K562 (cell line): ENCODE data around the gene SH3D21. TPM values are rescaled to one million over a fixed set of nuclear protein-coding genes. Genes with fewer than 3 reads are reported as not detected.

ENCODE experiments used
- ATF7 ChIP-seq: fragments of 450-650 bp; IDR thresholded peaks from 2 replicates; pipeline ENCODE4 v1.7.1; 2014; ENCODE audit warnings: mild to moderate bottlenecking, moderate library complexity
- E2F4 ChIP-seq: sonication (generic); formaldehyde crosslinking; IDR thresholded peaks from 2 replicates; pipeline ENCODE4 v1.8.0; 2022; ENCODE audit warnings: mild to moderate bottlenecking, low read depth, missing genetic modification reagents
- FOXA1 ChIP-seq: fragments of 450-650 bp; IDR thresholded peaks from 2 replicates; pipeline ENCODE4 v1.6.1; 2016; ENCODE audit warnings: mild to moderate bottlenecking, borderline replicate concordance
- MAFF ChIP-seq: IDR thresholded peaks from 2 replicates; pipeline ENCODE4 v1.6.1; 2012; ENCODE audit warnings: low read length, improper control_type of control experiment
- MAFK ChIP-seq: IDR thresholded peaks from 2 replicates; pipeline ENCODE4 v1.6.1; 2011; ENCODE audit warnings: low read length, improper control_type of control experiment
- MNT ChIP-seq, 2 experiments: fragments of 450-650 bp; conservative IDR thresholded peaks; 2 replicates each; pipeline ENCODE4 v1.6.1; 2017; ENCODE audit warnings: mild to moderate bottlenecking in 2 of 2, moderate library complexity in 2 of 2
- MYC ChIP-seq, 2 experiments: fragments of 250-450 bp in 1 of 2; sonication (Bioruptor Pico) in 1 of 2; IDR thresholded peaks; 2 replicates each; pipeline versions ENCODE4 v1.5.1 to v1.6.1; 2012 to 2021; ENCODE audit warnings: low read depth in 2 of 2, borderline replicate concordance in 1 of 2, improper control_type of control experiment in 1 of 2, low read length in 1 of 2, mild to moderate bottlenecking in 1 of 2, moderate library complexity in 1 of 2
- RAD21 ChIP-seq, 2 experiments: fragments of 250-450 bp in 1 of 2; fragments of 450-650 bp in 1 of 2; sonication (Bioruptor Pico) in 1 of 2; formaldehyde crosslinking in 1 of 2; IDR thresholded peaks in 1 of 2; conservative IDR thresholded peaks in 1 of 2; 2 replicates each; pipeline versions ENCODE4 v1.4.0 to v1.8.0; 2020 to 2022; ENCODE audit warnings: mild to moderate bottlenecking in 2 of 2, moderate library complexity in 1 of 2
- ZBTB49 ChIP-seq: sonication (generic); formaldehyde crosslinking; IDR thresholded peaks from 2 replicates; pipeline ENCODE4 v1.8.0; 2022; ENCODE audit warnings: missing genetic modification reagents, mild to moderate bottlenecking, borderline replicate concordance
- ZKSCAN3 ChIP-seq: fragments of 250-450 bp; sonication (Bioruptor Pico); IDR thresholded peaks from 2 replicates; pipeline ENCODE4 v1.4.0; 2020
- ZNF408 ChIP-seq: fragments of 250-450 bp; sonication (Bioruptor Pico); IDR thresholded peaks from 2 replicates; pipeline ENCODE4 v1.4.0; 2020; ENCODE audit warnings: low read depth, mild to moderate bottlenecking, moderate library complexity
- ZNF436 ChIP-seq: fragments of 250-450, 450-650 bp; sonication (Bioruptor Pico); formaldehyde crosslinking; IDR thresholded peaks from 2 replicates; pipeline ENCODE4 v1.7.0; 2020; ENCODE audit warnings: mild to moderate bottlenecking
- polyA plus RNA-seq, 8 experiments: library from polyadenylated mRNA; depleted of rRNA in 4 of 8; stranded (reverse) in 5 of 8; unstranded in 3 of 8; fragments of >200 nt; fragmentation: Nextera tagmentation in 2 of 8; fragmentation: Illumina TruSeq in 1 of 8; extraction: Ambion mirVana in 2 of 8; extraction: Trizol in 1 of 8; gene quantifications; 2 replicates each; pipeline versions ENCODE4 v1.2.1 to v1.2.3, GENCODE V29; 2011 to 2014; ENCODE audit warnings: inconsistent platforms in 1 of 8, missing spikeins in 1 of 8
- total RNA-seq, 7 experiments: library from RNA; depleted of rRNA in 6 of 7; stranded (reverse); fragments of >200 nt in 6 of 7; fragmentation: Illumina TruSeq in 2 of 7; extraction: Trizol in 2 of 7; gene quantifications; 2 replicates each; pipeline versions ENCODE4 v1.2.1 to v1.2.3, GENCODE V29; 2011 to 2021; ENCODE audit warnings: low replicate concordance in 1 of 7
- TF ChIP-seq, protein P1 (sequence below): sonication (generic); formaldehyde crosslinking; IDR thresholded peaks from 2 replicates; pipeline ENCODE4 v1.8.1; 2023; ENCODE audit warnings: mild to moderate bottlenecking, missing genetic modification reagents

The SH3D21 gene
- total and polyA plus RNA-seq, 9 of the 15 experiments (the other 6 are each of a cell fraction or from before 2014, with no cell fraction given), result 0.01 to 4.7 (median 1.8) TPM

GRCh38 chr1:36285443-36286101 lies 20.6 kb upstream of the SH3D21 start (continued):
- TF ChIP-seq E2F4 (CRISPR knock-in tag), result no peak
- no peak for TF ChIP-seq MYC (IDR thresholded peaks at IDR 0.05; ENCODE audit: low read depth, low read length)
- no peak for TF ChIP-seq MYC (CRISPR knock-in tag; IDR thresholded peaks at IDR 0.05; ENCODE audit: borderline replicate concordance, low read depth)
- TF ChIP-seq MAFF, result no peak
- no peak for TF ChIP-seq MNT (conservative IDR thresholded peaks at IDR 0.05)
- no peak for TF ChIP-seq MAFK
- TF ChIP-seq ZBTB49 (CRISPR knock-in tag), result 0 out of 2 replicates have a peak, but pooled peaks have one; percentile 54
- TF ChIP-seq FOXA1, result no peak
- TF ChIP-seq, protein P1, sequence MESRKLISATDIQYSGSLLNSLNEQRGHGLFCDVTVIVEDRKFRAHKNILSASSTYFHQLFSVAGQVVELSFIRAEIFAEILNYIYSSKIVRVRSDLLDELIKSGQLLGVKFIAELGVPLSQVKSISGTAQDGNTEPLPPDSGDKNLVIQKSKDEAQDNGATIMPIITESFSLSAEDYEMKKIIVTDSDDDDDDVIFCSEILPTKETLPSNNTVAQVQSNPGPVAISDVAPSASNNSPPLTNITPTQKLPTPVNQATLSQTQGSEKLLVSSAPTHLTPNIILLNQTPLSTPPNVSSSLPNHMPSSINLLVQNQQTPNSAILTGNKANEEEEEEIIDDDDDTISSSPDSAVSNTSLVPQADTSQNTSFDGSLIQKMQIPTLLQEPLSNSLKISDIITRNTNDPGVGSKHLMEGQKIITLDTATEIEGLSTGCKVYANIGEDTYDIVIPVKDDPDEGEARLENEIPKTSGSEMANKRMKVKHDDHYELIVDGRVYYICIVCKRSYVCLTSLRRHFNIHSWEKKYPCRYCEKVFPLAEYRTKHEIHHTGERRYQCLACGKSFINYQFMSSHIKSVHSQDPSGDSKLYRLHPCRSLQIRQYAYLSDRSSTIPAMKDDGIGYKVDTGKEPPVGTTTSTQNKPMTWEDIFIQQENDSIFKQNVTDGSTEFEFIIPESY, result no peak
- TF ChIP-seq ZNF436, result no peak
- TF ChIP-seq ZKSCAN3 (CRISPR knock-in tag), result no peak
- peak; percentile 31; the same call in 1 of the 2 replicates for TF ChIP-seq ATF7
- TF ChIP-seq ZNF408 (CRISPR knock-in tag), result no peak
- TF ChIP-seq RAD21 (CRISPR knock-in tag; conservative IDR thresholded peaks at IDR 0.05 in 1 of 2, IDR thresholded peaks at IDR 0.05 in 1 of 2), result peak; percentile 88 to 93
